A673 (cell line): Measurements from ENCODE around the gene TNPO2. TPM values are rescaled to one million over a fixed set of nuclear protein-coding genes. Genes with fewer than 3 reads are reported as not detected.
A peak's percentile ranks its signal among the peaks of the same experiment; 100 is the strongest.

Experiments
- Bru-seq: library from RNA; stranded (reverse); fragments of 400-500 nt; gene quantifications from one replicate; lab custom pipeline; 2021; lab: Mats Ljungman, UMichigan
- BruChase-seq, 2 experiments: library from RNA; stranded (reverse); fragments of 400-500 nt; gene quantifications; one replicate each; lab custom pipeline; 2021; lab: Mats Ljungman, UMichigan
- BruUV-seq: library from RNA; stranded (reverse); fragments of 400-500 nt; replicated peaks from 2 replicates; lab custom pipeline; 2021; lab: Mats Ljungman, UMichigan
- CTCF ChIA-PET: fragments of 300-600 bp; sonication (Branson Sonifier 250); formaldehyde crosslinking; loops from one replicate; lab custom pipeline; 2022; ENCODE audit warnings: antibody characterized with exemption; lab: Charles Lee
- POLR2A ChIA-PET: fragments of 300-600 bp; sonication (Branson Sonifier 250); formaldehyde crosslinking; loops from one replicate; lab custom pipeline; 2022; ENCODE audit warnings: antibody characterized with exemption; ENCODE audit not compliant: low non-redundant PET; lab: Charles Lee
- DNase-seq: peaks from one replicate; pipeline ENCODE4 v3.0.0-alpha.2; 2015; ENCODE audit warnings: low spot score
- H3K27ac ChIP-seq: fragments of 200-600 bp; sonication (generic); 2 replicates; pipeline ENCODE4 v1.5.1; 2016; ENCODE audit warnings: mixed run types, low read depth, mild to moderate bottlenecking, mixed read lengths, antibody characterized with exemption, low read length; ENCODE audit not compliant: poor library complexity, severe bottlenecking
- H3K27me3 ChIP-seq: fragments of 200-600 bp; sonication (generic); replicated peaks from 2 replicates; pipeline ENCODE4 v1.6.1; 2017; ENCODE audit warnings: mixed run types, low read depth, mild to moderate bottlenecking, mixed read lengths, antibody characterized with exemption, low read length; ENCODE audit not compliant: insufficient read depth, poor library complexity
- H3K36me3 ChIP-seq: fragments of 200-600 bp; sonication (generic); 2 replicates; pipeline ENCODE4 v1.6.1; 2016; ENCODE audit warnings: mixed run types, mild to moderate bottlenecking, mixed read lengths, antibody characterized with exemption, low read length; ENCODE audit not compliant: insufficient read depth, poor library complexity, severe bottlenecking
- H3K4me1 ChIP-seq: fragments of 200-600 bp; sonication (generic); 2 replicates; pipeline ENCODE4 v1.6.1; 2017; ENCODE audit warnings: mixed run types, mild to moderate bottlenecking, mixed read lengths, antibody characterized with exemption, low read length; ENCODE audit not compliant: insufficient read depth, poor library complexity, severe bottlenecking
- H3K4me3 ChIP-seq: fragments of 200-600 bp; sonication (generic); 2 replicates; pipeline ENCODE4 v1.5.1; 2016; ENCODE audit warnings: low read depth, mixed run types, mild to moderate bottlenecking, mixed read lengths, low read length; ENCODE audit not compliant: poor library complexity, severe bottlenecking
- H3K9me3 ChIP-seq: fragments of 200-600 bp; sonication (generic); 2 replicates; pipeline ENCODE4 v1.6.1; 2016; ENCODE audit warnings: mixed run types, low read depth, mild to moderate bottlenecking, mixed read lengths, antibody characterized with exemption, low read length; ENCODE audit not compliant: poor library complexity, severe bottlenecking
- CTCF ChIP-seq: fragments of 300-800, 200-600 bp; sonication (generic); conservative IDR thresholded peaks from 2 replicates; pipeline ENCODE4 v1.5.1; 2017; ENCODE audit warnings: low read depth, mild to moderate bottlenecking, antibody characterized with exemption, low read length, moderate library complexity, mixed read lengths
- EZH2 ChIP-seq: fragments of 200-600 bp; sonication (generic); IDR thresholded peaks from 2 replicates; pipeline ENCODE4 v1.6.1; 2017; ENCODE audit warnings: borderline replicate concordance, low read depth, mild to moderate bottlenecking, mixed read lengths, antibody characterized with exemption, low read length; ENCODE audit not compliant: poor library complexity, severe bottlenecking
- intact Hi-C: fragments of 100-400 bp; cut with micrococcal nuclease; formaldehyde crosslinking; loops from one replicate; pipeline ENCODE4 v1.10.0; 2022; ENCODE audit not compliant: unreplicated experiment
- long read RNA-seq: library from polyadenylated mRNA; stranded (forward); transcript quantifications from one replicate; pipeline ENCODE4 v2.0.0, GENCODE V29; 2022
- total RNA-seq: library from RNA; stranded (reverse); gene quantifications from 2 replicates; pipeline ENCODE4 v1.2.3, GENCODE V29; 2021

TNPO2 gene
- total RNA-seq (121 and 150 TPM in 2 replicates), Bru-seq, nascent RNA (percentile 79 among the genes with signal in this experiment), BruChase-seq, experiment 1, labeled RNA remaining after a 2-hour chase (percentile 91 among the genes with signal in this experiment), BruChase-seq, experiment 2, labeled RNA remaining after a 6-hour chase (percentile 95 among the genes with signal in this experiment)
- long read RNA-seq, partial matches to known transcripts, result 4 of 25 reads
- long read RNA-seq, other reads (novel, unspliced or antisense), result 21 of 25 reads

DNA sequence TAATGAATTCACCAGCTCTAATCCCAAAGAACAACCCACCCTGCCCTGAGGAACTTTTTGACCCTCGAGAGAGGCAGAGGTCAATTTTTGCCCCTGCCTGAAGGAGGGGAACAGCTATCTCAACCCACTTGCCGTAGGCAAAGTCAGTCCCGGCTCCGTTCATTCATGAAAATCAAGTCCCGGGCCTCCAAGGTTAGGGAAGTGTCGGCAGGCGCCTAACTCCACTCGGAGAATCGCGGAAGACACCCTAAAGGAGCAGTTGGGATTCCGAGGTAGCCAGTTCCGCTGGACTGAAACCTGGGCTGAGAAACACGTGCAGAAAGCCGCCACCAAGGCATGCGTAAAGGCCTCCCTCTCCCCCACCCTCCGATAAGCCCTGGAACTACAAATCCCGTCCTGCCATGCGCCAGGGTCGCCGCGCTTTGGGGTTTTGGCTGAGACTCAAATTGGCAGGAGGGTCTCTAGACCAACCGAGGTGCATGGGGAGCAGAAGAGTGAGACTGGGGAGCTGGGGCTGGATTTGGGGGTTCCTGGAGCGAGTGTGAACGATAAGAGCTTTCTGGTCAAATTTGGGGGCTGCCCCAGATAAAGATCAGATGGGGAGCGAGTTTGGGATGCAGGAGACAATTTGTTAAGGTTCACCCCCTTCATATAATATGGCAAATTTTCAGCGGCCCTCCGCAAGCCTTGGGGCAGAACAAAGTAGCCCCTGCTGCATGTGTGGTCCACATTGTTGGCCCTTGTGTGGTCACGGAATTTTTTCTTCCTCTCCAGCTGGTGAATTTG, at the start of gene TNPO2:
TNPO2 (minus strand) TSS at position 292 of the 786 bp plus-strand sequence. CDS start 2,955 bp downstream, outside the sequence.
- Histone ChIP-seq H3K36me3 (peaks cover 22% of the 10 kb centered on the region), H3K4me3 (peak within 1 kb of the TSS; percentile 94), H3K27me3 (no peaks in the 10 kb centered on the region), H3K4me1 (peaks cover 5% of the 10 kb centered on the region), H3K9me3 (no peaks in the 10 kb centered on the region), H3K27ac (peak within 1 kb of the TSS; percentile 98)
- intact Hi-C loops, result no loop called here
- TF ChIP-seq EZH2 (no peak), CTCF (no peak)
- BruUV-seq, result no TSS peak
- ChIA-PET POLR2A (interaction anchor here (0.6 kb wide), 1 partner anchor 1181 kb away, joined by 5 read pairs; no protein-coding TSS in a partner anchor), CTCF (interaction anchor here (0.8 to 1.1 kb wide), 3 partner anchors 10 to 34 kb away, joined by 3 to 4 read pairs (median 3); partner anchors contain the start of genes GET3 and TRIR)
- peak; percentile 88 for DNase-seq

- H3K9me3 ChIP-seq, result no peaks in the 10 kb centered on the region
- BruUV-seq, result no TSS peak
- H3K27ac ChIP-seq, result no peak overlapping the region
- no peaks in the 10 kb centered on the region for H3K27me3 ChIP-seq
- DNase-seq, result no peak
- intact Hi-C loops, result no loop called here
- H3K4me1 ChIP-seq, result no peaks in the 10 kb centered on the region
- H3K4me3 ChIP-seq, result no peak overlapping the region
- ChIA-PET CTCF (no interaction called here), POLR2A (interaction anchor here (0.6 kb wide), 1 partner anchor 85 kb away, joined by 3 read pairs; no protein-coding TSS in a partner anchor)
- H3K36me3 ChIP-seq, result no peaks in the 10 kb centered on the region
- TF ChIP-seq EZH2 (no peak), CTCF (no peak)
These were observed 48.6 kb upstream of the TNPO2 start for GRCh38 chr19:12772323-12772722.

DNA sequence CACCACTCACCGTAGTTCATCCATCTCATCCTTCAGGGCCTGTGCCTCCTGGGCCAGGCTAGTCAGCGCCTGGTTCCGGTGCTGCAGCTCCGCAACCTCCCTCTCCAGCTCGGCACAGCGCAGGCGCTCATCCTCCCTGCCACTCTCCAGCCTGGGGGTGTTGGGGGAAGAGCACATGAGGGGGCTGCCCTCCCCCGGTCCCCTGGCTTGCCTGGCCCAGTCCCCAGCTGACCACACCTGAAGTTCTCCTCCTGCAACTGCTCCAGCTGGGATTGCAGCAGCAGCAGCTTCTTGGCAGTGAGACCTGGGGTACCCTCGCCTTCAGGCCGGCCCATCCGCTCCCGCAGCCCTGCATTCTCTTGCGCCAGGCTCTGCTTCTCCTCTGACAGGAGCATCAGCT, 47.2 kb upstream of the TNPO2 start:
- POLR2A ChIA-PET, result no interaction called here
- H3K4me3 ChIP-seq, result no peak overlapping the region
- no peaks in the 10 kb centered on the region for H3K9me3 ChIP-seq
- H3K4me1 ChIP-seq, result no peaks in the 10 kb centered on the region
- CTCF ChIA-PET, result no interaction called here
- no peak overlapping the region for H3K27ac ChIP-seq
- intact Hi-C loops, result no loop called here
- H3K27me3 ChIP-seq, result no peaks in the 10 kb centered on the region
- DNase-seq, result no peak
- no TSS peak for BruUV-seq
- TF ChIP-seq EZH2, result no peak
- no peak for TF ChIP-seq CTCF
- no peaks in the 10 kb centered on the region for H3K36me3 ChIP-seq
